TTC549 (cell line): Measurements from ENCODE around the gene CHST2.
"Not testable (repeated sequence)": the region's sequence is repeated elsewhere in the genome, so short reads cannot be mapped to it uniquely, and the experiment has no call there.

ENCODE experiments used
- FAIRE-seq: peaks from 2 replicates; lab custom pipeline; 2012; peaks lifted over from hg19 to GRCh38; lab: Jason Lieb, UNC

Gene CHST2, protein sequence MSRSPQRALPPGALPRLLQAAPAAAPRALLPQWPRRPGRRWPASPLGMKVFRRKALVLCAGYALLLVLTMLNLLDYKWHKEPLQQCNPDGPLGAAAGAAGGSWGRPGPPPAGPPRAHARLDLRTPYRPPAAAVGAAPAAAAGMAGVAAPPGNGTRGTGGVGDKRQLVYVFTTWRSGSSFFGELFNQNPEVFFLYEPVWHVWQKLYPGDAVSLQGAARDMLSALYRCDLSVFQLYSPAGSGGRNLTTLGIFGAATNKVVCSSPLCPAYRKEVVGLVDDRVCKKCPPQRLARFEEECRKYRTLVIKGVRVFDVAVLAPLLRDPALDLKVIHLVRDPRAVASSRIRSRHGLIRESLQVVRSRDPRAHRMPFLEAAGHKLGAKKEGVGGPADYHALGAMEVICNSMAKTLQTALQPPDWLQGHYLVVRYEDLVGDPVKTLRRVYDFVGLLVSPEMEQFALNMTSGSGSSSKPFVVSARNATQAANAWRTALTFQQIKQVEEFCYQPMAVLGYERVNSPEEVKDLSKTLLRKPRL

DNA sequence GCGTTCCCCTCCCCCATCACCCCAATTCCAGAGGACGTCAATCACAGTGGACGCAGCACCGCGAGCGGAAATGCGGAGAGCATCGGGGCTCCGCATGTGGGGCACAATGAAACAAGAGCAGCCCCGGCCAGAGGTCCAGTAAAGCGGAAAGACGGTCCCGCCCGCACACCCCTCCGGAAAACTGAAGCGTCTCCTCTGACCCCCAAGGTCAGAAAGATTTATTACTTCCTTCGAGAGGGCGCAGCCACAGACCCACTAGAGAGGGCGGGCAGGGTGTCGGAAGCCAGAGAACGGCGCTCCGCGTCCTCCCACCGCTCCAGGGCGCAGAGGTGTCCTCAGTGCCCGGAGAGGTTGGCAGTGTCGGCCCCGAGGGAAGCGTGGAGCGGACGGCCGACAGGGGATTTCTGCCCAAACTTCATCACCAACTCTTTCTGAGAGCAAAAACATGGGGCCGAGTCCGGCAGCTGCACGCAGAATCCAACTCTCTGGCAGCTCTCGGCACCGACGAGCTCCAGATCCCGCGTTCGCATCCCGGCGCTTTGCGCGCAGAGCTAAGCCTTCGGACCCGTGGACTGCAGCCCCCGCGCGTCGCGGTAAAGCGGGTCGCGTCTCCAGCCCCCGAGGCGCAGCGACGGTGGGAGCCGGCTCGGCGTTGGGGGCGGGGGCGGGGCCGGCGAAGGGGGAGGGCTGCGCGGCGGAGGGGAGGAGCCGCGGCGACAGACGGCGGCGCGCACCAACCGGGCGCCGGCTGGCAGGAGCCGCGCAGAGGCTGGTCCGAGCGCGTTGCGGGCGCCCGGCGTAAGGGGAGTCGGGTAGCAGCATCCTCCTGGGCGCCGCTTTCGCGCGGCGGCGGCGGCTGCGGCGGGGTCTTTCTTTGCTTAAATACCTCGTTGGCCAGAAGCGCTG is at the start of gene CHST2:
Gene CHST2 (plus strand): TSS at position 763 of the 906 bp plus-strand sequence. CDS start 1,046 bp downstream, outside the sequence.
- FAIRE-seq, result no peak

DNA sequence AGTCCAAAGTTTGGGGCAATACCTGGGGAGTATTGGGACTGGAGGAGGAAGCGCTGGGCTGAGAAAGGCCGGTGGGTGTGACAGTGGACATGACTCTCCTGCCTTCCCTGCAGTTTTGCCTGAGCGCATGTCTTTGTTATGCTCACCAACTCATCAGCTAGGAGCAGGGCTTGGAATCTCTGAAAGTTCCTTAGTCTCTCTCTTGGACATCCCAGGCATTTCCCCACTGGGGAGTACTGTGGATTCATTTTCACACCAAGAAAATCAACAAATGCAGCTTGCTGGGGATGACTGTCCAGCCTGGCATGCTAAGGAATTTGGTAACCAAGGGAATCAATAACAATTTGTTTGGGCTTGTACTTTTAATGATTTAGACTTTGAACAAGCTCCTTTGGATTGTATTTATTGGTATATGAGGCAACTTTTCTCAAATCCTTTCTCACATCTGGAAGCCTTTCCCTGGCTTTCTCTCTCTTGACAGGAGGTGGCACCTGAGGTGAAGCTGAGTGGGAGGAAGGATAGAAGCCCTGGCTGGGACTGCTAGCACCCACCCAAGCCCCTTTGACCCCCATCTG is 48.5 kb upstream of the CHST2 start:
- no peak for FAIRE-seq

DNA sequence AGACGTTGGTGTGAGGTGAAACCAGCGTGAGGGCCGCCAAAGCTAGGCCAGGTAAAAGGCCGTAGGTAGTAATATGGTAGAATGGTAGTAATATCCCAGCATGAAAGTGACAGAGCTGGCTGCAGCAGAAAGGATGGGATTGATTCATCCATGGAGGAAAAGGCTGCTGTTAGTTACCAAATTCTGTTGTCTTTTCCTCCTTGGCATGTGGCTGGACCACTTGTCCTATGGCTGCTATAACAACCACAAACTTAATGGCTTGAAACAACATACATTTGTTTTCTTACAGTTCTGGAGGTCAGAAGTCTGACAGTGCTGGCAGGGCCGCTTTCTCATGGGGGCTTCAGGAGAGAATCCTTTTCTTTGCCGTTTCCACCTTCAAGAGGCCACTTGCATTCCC is 47.8 kb upstream of the CHST2 start:
- no peak for FAIRE-seq

DNA sequence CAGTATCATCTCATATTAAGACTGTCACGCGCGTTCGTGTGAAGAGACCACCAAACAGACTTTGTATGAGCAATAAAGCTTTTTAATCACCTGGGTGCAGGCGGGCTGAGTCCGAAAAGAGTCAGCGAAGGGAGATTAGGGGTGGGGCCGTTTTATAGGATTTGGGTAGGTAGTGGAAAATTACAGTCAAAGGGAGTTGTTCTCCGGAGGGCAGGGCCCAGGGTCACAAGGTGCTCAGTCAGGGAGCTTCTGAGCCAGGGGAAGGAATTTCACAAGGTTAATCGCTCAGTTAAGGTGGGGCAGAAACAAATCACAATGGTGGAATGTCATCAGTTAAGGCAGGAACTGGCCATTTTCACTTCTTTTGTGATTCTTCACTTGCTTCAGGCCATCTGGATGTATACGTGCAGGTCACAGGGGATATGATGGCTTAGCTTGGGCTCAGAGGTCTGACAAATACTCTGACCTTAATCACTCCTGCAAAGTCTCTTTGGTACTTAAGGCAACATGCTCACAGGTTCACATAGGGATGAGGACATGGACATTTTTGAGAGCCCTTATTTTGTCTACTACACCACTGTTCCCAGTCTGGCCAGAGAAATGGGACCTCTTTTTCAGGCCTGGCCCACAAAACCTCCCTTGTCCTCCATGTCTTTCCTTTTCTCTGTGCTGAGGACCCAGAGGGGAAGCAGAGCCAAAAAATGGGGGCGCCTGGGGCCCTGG is 47.1 kb upstream of the CHST2 start:
- FAIRE-seq, result not testable (repeated sequence)

DNA sequence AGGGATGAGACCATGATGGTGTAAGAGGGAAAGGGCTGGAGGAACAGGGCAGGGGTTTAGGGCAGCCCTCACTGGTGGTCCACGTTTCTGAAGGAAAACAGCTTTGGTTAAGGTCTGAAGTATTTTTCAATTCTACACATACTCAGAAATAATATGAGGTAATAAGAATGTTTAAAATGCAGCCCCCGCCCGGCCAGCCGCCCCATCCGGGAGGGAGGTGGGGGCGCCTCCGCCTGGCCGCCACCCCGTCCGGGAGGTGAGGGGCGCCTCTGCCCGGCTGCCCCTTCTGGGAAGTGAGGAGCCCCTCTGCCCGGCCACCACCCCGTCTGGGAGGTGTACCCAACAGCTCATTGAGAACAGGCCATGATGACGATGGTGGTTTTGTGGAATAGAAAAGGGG is 46.0 kb upstream of the CHST2 start:
- FAIRE-seq, result not testable (repeated sequence)

DNA sequence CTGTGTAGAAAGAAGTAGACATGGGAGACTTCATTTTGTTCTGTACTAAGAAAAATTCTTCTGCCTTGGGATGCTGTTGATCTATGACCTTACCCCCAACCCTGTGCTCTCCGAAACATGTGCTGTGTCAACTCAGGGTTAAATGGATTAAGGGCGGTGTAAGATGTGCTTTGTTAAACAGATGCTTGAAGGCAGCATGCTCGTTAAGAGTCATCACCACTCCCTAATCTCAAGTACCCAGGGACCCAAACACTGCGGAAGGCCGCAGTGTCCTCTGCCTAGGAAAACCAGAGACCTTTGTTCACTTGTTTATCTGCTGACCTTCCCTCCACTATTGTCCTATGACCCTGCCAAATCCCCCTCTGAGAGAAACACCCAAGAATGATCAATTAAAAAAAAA is 45.6 kb upstream of the CHST2 start:
- not testable (repeated sequence) for FAIRE-seq

DNA sequence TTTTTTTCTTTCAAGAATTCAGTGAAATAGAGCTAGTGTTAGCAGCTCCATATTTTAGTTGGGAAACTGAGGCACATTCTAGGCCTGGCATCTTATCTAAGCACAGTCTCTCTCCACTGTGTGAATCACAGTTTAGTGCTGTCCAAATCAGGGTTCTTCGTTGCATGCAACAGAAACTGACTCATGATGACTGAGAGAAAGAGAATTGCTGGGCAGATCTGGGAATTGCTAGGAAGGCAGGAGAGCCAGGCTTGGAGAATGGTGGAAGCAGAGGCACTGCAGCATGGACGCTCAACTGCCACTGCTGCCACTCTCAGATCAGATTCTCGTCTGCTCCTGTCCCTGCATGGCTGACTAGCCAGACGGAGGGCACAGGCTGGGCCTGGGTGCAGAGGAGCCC is 40.7 kb upstream of the CHST2 start:
- no peak for FAIRE-seq

DNA sequence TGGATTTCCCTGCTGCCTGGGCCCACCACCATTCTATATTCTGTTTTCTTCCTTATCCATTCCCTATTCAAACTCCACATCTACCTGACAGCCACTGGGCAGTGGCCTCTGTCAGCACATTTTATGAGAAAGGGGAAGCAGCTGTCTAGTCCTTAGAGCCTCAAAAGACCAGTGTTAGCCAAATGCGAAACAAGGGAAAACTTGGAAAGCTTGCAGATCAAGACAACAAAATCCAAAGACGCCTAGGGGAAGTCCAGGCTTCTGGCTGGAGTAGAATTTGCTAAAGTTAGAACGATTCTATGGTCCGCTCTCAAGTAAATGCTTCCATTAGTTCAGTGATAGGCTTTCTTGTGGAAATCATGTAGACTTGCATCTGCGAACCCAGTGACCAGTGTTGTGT is 39.4 kb upstream of the CHST2 start:
- no peak for FAIRE-seq

DNA sequence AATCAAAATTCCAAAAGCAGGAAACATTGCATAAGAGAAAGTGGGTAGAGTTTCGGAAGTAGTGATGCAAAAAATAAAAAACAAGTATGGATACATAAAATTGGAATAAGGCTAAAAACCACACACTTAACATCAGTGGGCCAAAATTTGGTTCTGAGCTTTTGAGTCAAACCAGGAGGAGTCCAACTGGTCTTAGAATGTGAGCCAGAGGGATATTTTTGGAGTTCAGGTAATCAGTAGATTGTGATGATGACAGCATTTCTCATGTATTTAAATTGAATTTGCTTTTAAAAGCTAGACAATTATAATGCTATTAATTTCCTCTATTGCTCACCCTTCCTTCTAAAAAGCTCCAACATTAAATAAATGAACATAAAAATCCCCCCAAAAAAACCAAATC is 38.2 kb upstream of the CHST2 start:
- FAIRE-seq, result no peak

DNA sequence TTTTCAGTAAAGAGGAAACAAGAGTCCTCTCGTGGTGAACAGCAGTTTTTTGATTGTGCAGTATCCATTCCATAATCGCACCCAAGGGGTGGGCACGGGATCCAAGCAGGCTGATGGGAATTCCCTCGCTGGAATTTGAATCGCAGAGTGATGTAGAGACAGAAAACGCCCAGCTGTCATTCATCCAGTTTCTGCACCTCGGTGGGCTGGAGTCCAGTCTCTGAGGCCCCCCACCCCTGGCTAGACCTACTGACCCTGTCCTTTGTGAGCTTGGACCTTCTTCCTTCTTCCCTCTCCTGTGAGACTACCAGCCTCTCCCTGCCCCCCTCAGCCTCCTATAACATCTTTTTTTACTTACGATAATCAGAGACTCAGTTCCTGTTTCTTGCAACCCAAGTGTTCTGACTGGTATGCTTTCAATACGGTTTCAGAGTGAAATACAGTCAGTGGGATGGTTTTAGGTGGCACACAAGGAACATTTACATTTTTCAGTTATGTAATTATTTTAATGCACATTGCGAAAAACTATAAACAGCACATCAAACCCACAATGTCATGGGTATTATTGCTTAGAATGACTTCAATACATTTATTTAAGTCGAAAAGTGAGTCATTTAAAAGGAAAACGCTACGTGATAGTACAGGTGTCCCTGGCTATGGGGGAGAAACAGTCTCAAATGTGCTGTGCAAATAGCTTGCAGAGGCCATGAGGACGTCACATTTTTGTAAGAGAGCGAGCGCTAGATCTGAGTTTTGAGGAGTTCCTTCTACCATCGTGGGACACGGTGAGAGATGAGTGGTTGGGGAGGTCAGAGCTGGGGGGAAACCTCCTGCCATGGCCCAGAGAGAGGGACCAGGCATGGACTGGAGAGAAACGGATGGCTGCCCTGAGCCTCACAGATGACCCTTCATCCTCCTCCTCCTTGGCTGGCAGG is 37.5 kb upstream of the CHST2 start:
- no peak for FAIRE-seq

DNA sequence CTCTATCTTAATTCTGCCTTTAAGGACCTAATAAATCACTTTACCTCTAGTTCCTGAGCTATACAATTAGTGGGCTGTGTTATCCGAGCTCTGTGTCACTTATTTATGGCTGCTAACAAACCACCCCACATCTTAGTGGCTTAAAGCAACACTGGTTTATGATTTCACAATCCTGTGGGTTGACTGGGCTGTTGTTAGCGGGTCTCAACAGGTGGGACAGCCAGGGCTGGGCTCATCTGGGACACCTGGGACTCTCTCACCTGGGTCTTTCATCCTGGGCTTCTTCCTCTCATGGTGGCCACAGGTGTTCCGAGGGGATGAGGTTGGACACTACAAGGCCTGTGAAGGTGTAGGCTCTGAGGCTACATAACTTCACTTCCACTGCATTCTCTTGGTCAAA is 35.8 kb upstream of the CHST2 start:
- no peak for FAIRE-seq

DNA sequence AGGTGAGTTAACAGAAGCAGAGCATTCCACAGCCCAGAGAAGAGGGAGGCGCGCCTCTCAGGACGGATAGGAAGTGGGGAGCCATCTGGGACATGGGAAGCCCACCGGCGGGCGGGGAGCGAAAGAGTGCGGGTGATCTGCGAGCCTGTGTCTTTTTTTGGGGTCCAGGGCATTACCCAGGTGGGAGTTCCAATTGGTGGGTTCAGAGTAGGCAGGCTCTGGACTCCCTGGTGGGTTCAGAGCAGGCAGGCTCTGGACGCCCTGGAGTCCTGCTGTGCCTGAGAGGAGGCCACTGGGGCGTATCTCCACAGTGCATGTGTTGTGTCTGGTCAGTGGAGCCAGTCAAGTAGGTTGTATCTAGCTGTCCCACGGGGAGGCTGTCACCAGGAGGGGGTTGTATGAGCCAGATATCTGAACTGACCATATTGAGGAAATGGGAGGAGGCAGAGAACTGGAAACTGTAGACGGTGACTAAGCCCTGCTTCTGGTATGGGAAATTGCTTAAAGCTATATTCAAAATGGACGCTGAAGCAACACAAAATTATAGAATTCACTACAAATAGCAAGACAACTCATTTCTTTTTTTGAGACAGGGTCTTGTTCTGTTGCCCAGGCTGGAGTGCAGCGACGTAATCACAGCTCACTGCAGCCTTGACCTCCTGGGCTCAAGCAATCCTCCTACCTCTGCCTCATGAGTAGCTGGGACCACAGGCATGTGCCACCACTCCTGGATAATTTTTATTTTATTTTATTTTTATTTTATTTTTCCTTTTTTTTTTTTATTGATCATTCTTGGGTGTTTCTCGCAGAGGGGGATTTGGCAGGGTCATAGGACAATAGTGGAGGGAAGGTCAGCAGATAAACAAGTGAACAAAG is 34.5 kb upstream of the CHST2 start:
- FAIRE-seq, result no peak

DNA sequence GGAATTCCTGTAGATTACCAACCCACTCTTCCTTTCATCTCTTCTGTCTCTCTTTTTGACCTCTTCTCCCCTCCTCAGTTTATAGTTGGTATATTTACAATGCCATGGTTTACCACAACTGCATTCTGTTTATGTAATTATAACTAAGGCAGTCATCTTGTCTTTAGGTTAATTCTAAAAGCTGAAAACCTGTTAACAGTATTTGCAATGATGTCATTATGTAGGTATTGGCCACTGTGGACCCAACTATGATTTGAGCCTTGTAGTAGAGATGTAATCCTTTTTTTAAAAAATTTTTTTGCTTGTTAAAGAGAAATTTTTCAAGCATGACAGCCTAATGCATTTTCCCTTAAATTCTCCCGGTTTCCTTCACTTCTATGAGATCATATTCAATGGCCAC is 30.7 kb upstream of the CHST2 start:
- FAIRE-seq, result no peak

DNA sequence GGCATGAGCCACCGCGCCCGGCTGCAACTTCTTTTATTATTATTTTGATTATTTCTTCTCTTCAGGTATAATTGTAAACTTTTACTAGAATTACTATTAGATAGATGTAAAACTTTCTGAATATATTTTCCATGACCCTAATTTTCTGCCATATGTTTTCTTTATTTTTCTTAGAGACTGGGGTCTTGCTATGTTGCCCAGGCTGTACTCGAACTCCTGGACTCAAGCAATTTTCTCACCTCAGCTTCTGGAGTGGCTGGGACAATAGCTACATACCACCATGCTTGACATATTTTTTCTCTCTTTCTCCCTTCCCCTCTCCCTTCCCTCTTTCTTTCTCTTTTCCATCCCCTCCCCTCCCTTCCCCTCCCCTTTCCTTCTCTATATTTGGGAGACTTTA is 29.6 kb upstream of the CHST2 start:
- FAIRE-seq, result no peak

DNA sequence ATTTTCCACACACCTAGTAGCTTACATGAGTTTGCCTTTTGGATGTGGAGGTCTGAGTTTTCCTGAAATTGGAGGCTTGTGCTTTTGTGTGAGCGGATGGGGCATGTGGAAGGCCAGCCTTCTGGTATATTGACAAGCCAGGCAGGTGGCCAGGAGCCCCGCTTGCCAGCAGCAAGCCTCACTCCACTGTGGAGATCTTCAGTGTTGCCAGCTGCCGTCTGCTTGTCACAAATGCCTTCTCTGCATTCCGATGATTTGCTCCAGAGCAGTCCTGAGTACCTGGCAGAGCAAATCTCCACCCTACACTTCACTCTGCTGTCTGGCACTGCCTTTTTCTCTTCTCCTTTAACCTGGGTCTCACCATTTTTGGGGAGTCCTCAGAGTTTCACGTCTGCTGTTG is 29.1 kb upstream of the CHST2 start:
- no peak for FAIRE-seq

DNA sequence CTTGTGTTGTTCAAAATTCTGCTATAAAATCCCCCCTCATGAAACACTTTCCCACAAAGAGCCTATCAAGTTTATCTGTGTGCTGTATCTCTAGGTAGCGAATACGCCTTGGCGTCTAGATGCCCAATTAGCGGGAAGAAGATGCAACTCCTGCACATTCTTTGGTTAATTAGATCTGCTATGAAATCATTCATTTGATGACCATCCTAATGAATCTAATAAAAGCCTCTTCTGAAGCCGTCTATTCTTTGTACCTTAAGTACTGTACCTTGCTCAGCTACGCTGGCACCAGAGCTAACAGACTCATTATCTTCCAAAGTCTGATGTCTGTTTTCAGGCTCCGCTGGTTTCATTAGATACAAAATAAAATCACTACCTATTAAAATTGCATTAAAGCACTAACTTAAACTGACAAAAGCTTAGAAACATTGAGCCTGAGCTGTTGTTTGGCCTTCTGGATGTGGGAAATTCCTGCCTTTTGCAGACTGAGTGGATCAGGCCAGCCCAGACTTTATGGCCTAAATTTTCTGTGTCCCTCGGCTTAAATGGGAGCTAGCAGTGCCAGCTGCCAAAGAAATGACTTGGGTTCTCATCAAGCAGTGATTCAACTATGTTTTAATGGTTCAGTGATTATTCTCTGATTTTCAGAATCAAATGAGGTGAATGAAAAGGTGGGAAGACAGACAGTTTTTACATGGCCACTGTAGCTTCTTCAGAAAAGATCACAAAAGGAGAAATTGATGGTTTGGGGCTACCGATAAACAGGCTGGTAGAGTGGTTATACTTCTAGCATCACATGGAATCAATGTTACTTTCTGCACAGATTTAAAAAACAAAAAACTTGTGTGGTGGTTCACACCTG is 28.4 kb upstream of the CHST2 start:
- FAIRE-seq, result no peak

DNA sequence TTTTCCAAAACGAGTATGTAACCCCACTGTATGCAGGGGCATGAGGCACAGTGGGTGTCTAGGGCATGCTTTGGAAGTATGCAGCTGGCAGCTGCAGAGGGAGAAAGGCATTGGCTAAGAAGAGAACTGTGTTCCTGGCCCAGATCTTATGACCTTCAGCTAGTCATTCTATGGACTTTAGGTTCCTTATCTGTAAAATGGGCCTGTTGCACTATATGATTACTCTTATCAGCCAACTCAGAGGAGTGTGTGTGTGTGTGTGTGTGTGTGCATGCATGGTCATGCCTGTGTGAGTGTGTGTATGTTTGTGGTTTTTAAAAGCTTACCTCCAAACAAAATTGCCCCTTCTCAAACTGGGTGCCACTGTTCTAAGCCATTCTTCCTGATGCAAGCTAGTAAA is 27.4 kb upstream of the CHST2 start:
- no peak for FAIRE-seq

DNA sequence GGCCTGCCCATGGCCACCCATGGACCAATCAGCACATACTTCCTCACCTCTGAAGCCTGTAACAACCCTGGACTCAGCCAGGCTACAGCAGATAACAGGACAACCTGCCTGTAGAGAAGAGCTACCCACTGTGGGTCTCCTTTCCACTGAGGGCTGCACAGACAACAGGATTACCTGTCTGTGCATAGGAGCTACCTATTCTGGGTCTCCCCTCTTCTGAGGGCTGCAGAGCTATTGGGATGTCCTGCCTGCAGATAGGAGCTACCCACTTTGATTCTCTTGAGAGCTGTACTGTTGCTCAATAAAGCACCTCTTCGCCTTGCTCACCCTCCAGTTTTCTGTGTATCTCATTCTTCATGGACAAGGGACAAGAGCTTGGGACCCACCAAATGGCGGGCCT is 23.8 kb upstream of the CHST2 start:
- no peak for FAIRE-seq
